ENCODE measurements around the gene GNA15.

The GNA15 gene

DNA sequence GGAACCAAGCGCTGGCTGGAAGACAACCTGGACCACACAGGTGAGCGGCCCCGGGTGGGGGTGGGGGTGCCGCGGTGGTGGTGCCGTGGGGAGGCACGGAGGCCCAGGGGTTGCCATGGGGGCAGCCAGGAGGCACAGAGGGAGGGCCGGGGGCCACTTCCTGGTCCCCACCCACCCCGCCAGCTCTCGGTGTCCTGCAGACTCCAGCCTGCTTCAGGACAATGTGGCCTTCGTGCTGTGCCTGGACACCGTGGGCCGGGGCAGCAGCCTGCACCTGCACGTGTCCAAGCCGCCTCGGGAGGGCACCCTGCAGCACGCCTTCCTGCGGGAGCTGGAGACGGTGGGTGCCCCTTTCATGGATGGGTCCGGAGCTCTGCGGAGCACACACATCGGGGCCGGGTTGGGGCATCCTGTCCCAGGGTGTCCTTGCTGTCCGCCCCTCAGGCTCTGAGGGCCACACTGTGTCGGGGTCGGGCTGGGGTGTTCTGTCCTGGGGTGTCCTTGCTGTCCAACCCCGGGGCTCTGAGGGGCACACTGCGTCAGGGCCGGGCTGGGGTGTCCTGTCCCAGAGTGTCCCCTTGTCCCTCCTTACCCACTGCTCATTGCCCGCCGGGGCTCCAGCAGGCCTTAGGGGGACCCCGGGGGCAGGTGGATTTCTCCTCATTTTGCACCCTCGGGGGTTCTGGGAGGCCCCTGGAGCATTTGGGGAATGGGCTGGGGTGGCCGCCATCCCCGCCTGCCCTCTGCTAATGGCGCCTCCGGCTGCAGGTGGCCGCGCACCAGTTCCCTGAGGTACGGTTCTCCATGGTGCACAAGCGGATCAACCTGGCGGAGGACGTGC lies 68.2 kb downstream of the GNA15 start:
- DNase-seq (ENCODE audit: low read depth) = no peak
- no peak overlapping the region for H3K4me3 ChIP-seq (ENCODE audit: low read length)
- TF ChIP-seq, protein P1, sequence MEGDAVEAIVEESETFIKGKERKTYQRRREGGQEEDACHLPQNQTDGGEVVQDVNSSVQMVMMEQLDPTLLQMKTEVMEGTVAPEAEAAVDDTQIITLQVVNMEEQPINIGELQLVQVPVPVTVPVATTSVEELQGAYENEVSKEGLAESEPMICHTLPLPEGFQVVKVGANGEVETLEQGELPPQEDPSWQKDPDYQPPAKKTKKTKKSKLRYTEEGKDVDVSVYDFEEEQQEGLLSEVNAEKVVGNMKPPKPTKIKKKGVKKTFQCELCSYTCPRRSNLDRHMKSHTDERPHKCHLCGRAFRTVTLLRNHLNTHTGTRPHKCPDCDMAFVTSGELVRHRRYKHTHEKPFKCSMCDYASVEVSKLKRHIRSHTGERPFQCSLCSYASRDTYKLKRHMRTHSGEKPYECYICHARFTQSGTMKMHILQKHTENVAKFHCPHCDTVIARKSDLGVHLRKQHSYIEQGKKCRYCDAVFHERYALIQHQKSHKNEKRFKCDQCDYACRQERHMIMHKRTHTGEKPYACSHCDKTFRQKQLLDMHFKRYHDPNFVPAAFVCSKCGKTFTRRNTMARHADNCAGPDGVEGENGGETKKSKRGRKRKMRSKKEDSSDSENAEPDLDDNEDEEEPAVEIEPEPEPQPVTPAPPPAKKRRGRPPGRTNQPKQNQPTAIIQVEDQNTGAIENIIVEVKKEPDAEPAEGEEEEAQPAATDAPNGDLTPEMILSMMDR (conservative IDR thresholded peaks at IDR 0.05; ENCODE audit: low read depth, low read length) = no peak

DNA sequence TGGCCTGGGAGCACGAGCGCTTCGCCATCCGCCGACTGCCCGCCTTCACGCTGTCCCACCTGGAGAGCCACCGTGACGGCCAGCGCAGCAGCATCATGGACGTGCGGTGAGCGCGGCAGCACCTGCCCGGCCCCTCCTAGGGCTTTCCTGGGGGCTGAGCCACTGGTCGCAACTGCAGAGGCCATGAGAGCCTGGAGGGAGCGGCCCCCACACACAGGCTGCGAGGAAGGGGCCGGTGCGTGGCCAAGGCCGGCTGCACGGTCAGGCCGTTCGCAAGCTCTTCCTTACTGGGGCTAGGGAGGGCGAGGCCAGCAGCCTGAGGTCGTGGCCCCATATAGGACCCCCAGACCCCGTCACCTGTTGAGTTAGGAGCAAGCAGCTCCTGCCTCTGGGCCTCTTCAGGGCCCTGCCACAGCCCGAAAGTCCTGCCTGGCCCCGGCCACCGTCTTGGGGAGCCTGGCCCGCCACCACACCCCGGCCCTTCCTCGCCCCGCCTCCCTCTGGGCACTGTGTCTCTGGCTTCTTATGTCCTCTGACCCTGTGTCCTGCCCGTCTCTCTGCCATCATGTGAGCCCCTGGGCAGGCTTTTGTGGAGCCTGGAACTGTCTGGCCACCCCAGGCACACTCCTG lies 68.9 kb downstream of the GNA15 start:
- DNase-seq (ENCODE audit: low read depth) = no peak
- H3K4me3 ChIP-seq (ENCODE audit: low read length) = no peak overlapping the region
- TF ChIP-seq, protein P1 (conservative IDR thresholded peaks at IDR 0.05; ENCODE audit: low read depth, low read length) = no peak

DNA sequence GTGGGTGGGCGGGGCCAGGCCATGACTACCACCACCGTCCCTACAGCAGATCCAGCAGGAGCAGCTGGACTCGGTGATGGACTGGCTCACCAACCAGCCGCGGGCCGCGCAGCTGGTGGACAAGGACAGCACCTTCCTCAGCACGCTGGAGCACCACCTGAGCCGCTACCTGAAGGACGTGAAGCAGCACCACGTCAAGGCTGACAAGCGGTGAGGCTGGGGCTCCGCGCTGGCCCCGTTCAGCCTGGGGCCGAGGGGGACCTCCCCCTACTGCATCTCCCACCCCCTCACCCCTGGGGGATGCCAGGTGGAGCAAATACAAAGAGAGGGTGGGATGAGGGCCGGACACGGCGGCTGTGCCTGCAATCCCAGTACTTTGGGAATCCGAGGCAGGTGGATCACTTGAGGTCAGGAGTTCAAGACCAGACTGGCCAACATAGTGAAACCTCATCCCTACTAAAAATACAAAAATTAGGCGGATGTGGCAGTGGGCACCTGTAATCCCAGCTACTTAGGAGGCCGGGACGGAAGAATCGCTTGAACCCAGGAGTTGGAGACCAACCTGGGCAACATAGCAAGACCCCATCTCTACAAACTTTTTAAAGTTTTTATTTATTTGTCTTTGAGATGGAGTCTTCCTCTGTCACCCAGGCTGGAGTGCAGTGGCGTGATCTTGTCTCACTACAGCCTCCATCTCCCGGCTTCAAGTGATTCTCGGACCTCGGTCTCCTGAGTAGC lies 70.6 kb downstream of the GNA15 start:
- TF ChIP-seq, protein P1 (conservative IDR thresholded peaks at IDR 0.05; ENCODE audit: low read depth, low read length) = no peak
- H3K4me3 ChIP-seq (ENCODE audit: low read length) = no peak overlapping the region
- DNase-seq (ENCODE audit: low read depth) = no peak

DNA sequence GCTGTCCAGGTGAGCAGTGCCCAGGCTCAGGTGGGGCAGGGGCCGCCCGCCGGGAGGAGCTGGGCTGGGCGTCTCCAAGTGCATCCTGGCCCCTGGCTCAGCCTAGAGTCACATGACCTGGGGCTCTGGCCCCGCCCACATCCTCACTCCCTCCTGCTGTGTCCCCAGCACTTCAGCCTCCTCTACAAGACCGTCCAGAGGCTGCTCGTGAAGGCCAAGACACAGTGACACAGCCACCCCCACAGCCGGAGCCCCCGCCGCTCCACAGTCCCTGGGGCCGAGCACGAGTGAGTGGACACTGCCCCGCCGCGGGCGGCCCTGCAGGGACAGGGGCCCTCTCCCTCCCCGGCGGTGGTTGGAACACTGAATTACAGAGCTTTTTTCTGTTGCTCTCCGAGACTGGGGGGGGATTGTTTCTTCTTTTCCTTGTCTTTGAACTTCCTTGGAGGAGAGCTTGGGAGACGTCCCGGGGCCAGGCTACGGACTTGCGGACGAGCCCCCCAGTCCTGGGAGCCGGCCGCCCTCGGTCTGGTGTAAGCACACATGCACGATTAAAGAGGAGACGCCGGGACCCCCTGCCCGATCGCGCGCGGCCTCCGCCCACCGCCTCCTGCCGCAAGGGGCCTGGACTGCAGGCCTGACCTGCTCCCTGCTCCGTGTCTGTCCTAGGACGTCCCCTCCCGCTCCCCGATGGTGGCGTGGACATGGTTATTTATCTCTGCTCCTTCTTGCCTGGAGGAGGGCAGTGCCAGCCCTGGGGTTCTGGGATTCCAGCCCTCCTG lies 71.8 kb downstream of the GNA15 start:
- DNase-seq (ENCODE audit: low read depth) = no peak
- TF ChIP-seq, protein P1 (conservative IDR thresholded peaks at IDR 0.05; ENCODE audit: low read depth, low read length) = no peak
- no peak overlapping the region for H3K4me3 ChIP-seq (ENCODE audit: low read length)

DNA sequence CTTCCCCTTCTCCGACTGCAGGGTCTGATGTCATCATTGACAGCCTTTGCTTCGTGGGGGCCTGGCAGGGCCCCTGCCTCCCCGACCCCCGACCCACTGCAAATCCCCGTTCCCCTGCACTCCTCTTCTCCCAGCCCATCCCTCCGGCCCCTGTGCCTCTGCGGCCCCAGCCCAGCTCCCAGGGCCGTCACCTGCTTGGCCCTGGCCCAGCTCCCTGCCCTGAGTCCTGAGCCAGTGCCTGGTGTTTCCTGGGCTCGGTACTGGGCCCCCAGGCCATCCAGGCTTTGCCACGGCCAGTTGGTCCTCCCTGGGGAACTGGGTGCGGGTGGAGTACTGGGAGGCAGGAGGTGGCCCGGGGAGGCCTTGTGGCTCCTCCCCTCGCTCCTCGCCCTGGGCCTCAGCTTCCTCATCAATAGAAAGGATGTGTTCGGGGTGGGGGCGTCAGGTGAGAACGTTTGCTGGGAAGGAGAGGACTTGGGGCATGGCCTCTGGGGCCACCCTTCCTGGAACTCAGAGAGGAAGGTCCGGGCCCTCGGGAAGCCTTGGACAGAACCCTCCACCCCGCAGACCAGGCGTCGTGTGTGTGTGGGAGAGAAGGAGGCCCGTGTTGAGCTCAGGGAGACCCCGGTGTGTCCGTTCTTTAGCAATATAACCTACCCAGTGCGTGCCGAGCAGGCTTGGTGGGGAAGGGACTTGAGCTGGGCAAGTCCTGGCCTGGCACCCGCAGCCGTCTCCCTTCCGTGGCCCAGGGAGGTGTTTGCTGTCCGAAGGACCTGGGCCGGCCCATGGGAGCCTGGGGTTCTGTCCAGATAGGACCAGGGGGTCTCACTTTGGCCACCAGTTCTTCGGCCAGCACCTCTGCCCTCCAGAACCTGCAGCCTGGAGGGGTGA lies 72.7 kb downstream of the GNA15 start:
- no peak overlapping the region for H3K4me3 ChIP-seq (ENCODE audit: low read length)
- TF ChIP-seq, protein P1 (conservative IDR thresholded peaks at IDR 0.05; ENCODE audit: low read depth, low read length) = no peak
- no peak for DNase-seq (ENCODE audit: low read depth)

Measured in retinal pigment epithelial cell (primary cell).